H9 (cell line): ENCODE measurements around the gene GOLPH3L. TPM values are rescaled to one million over a fixed set of nuclear protein-coding genes. Genes with fewer than 3 reads are reported as not detected.

ENCODE experiments used
- DNase-seq: peaks from one replicate; pipeline ENCODE4 v3.0.0-alpha.2; 2017
- H2AFZ ChIP-seq: one replicate; pipeline ENCODE4 v1.6.1; 2013; ENCODE audit warnings: mild to moderate bottlenecking, low read length, control low read depth, moderate library complexity
- H2AK5ac ChIP-seq: 2 replicates; pipeline ENCODE4 v1.6.1; 2013; ENCODE audit warnings: low read length, control low read depth, mixed read lengths; ENCODE audit not compliant: insufficient read length
- H2BK120ac ChIP-seq: one replicate; pipeline ENCODE4 v1.6.1; 2013; ENCODE audit warnings: low read depth, mild to moderate bottlenecking, low read length, control low read depth, inconsistent platforms; ENCODE audit not compliant: poor library complexity, severe bottlenecking
- H2BK12ac ChIP-seq: 2 replicates; pipeline ENCODE4 v1.6.1; 2013; ENCODE audit warnings: low read length, control low read depth, mixed read lengths, low read depth; ENCODE audit not compliant: insufficient read length
- H2BK15ac ChIP-seq: 2 replicates; pipeline ENCODE4 v1.6.1; 2013; ENCODE audit warnings: low read depth, low read length, control low read depth
- H2BK20ac ChIP-seq: one replicate; pipeline ENCODE4 v1.6.1; 2013; ENCODE audit warnings: low read depth, mild to moderate bottlenecking, low read length, control low read depth, inconsistent platforms; ENCODE audit not compliant: poor library complexity, severe bottlenecking
- H2BK5ac ChIP-seq: 2 replicates; pipeline ENCODE4 v1.6.1; 2013; ENCODE audit warnings: low read length, control low read depth, mixed read lengths; ENCODE audit not compliant: insufficient read length
- H3K14ac ChIP-seq: 2 replicates; pipeline ENCODE4 v1.6.1; 2013; ENCODE audit warnings: low read length, control low read depth; ENCODE audit not compliant: insufficient read depth
- H3K18ac ChIP-seq: 2 replicates; pipeline ENCODE4 v1.6.1; 2013; ENCODE audit warnings: low read depth, mild to moderate bottlenecking, mixed read lengths, low read length, control low read depth; ENCODE audit not compliant: insufficient read length
- H3K23ac ChIP-seq: 2 replicates; pipeline ENCODE4 v1.6.1; 2013; ENCODE audit warnings: low read length, control low read depth, mixed read lengths, low read depth; ENCODE audit not compliant: insufficient read length
- H3K23me2 ChIP-seq: 2 replicates; pipeline ENCODE4 v1.6.1; 2013; ENCODE audit warnings: low read depth, mild to moderate bottlenecking, mixed read lengths, low read length, control low read depth; ENCODE audit not compliant: insufficient read length, poor library complexity, severe bottlenecking
- H3K27ac ChIP-seq: 2 replicates; pipeline ENCODE4 v1.5.1; 2013; ENCODE audit warnings: low read length, control low read depth, mixed read lengths, low read depth; ENCODE audit not compliant: insufficient read length
- H3K27me3 ChIP-seq: 2 replicates; pipeline ENCODE4 v1.6.1; 2013; ENCODE audit warnings: low read length, control low read depth, inconsistent platforms; ENCODE audit not compliant: insufficient read depth
- H3K4ac ChIP-seq: 2 replicates; pipeline ENCODE4 v1.6.1; 2013; ENCODE audit warnings: low read depth, mild to moderate bottlenecking, control low read depth, inconsistent platforms, low read length, moderate library complexity
- H3K4me1 ChIP-seq: 2 replicates; pipeline ENCODE4 v1.6.1; 2013; ENCODE audit warnings: low read length, control low read depth, inconsistent platforms; ENCODE audit not compliant: insufficient read depth
- H3K4me2 ChIP-seq: 2 replicates; pipeline ENCODE4 v1.6.1; 2013; ENCODE audit warnings: low read length, control low read depth, mixed read lengths; ENCODE audit not compliant: insufficient read length, insufficient read depth
- H3K56ac ChIP-seq: 2 replicates; pipeline ENCODE4 v1.6.1; 2013; ENCODE audit warnings: low read depth, mild to moderate bottlenecking, mixed read lengths, low read length, control low read depth; ENCODE audit not compliant: insufficient read length
- H3K79me1 ChIP-seq: 2 replicates; pipeline ENCODE4 v1.6.1; 2013; ENCODE audit warnings: low read depth, mild to moderate bottlenecking, moderate library complexity, low read length, control low read depth, inconsistent platforms; ENCODE audit not compliant: insufficient read depth, poor library complexity, severe bottlenecking
- H3K79me2 ChIP-seq: 2 replicates; pipeline ENCODE4 v1.6.1; 2013; ENCODE audit warnings: low read length, control low read depth, inconsistent platforms; ENCODE audit not compliant: insufficient read depth
- H3K9ac ChIP-seq: 2 replicates; pipeline ENCODE4 v1.6.1; 2013; ENCODE audit warnings: low read length, control low read depth, mixed read lengths; ENCODE audit not compliant: insufficient read length; ENCODE audit errors: extremely low read depth
- H3K9me3 ChIP-seq: one replicate; pipeline ENCODE4 v1.6.1; 2013; ENCODE audit warnings: low read depth, low read length, inconsistent platforms; ENCODE audit not compliant: control insufficient read depth
- H3T11ph ChIP-seq: one replicate; pipeline ENCODE4 v1.6.1; 2013; ENCODE audit warnings: mild to moderate bottlenecking, low read length, control low read depth, inconsistent platforms
- H4K20me1 ChIP-seq: one replicate; pipeline ENCODE4 v1.6.1; 2013; ENCODE audit not compliant: control insufficient read depth, insufficient read length, insufficient read depth
- H4K5ac ChIP-seq: 2 replicates; pipeline ENCODE4 v1.6.1; 2013; ENCODE audit warnings: low read depth, mild to moderate bottlenecking, mixed read lengths, low read length, control low read depth; ENCODE audit not compliant: insufficient read length
- H4K8ac ChIP-seq: replicated peaks from 2 replicates; pipeline ENCODE4 v1.6.1; 2013; ENCODE audit warnings: low read length, control low read depth, mixed read lengths, low read depth; ENCODE audit not compliant: insufficient read length
- H4K91ac ChIP-seq: 2 replicates; pipeline ENCODE4 v1.6.1; 2013; ENCODE audit warnings: low read depth, mild to moderate bottlenecking, moderate library complexity, mixed read lengths, low read length, control low read depth; ENCODE audit not compliant: insufficient read length
- H3K27ac Mint-ChIP-seq, 3 experiments: 2 replicates in 2 of 3; 3 replicates in 1 of 3; pipeline ENCODE4 v1.8.0; 2020 to 2021; ENCODE audit warnings: mixed read lengths in 3 of 3, mild to moderate bottlenecking in 1 of 3, moderate library complexity in 1 of 3
- H3K27me3 Mint-ChIP-seq: 2 replicates; pipeline ENCODE4 v1.8.0; 2021; ENCODE audit warnings: low read depth, mild to moderate bottlenecking, moderate library complexity, mixed read lengths
- H3K36me3 Mint-ChIP-seq, 3 experiments: 2 replicates in 2 of 3; 3 replicates in 1 of 3; pipeline ENCODE4 v1.8.0; 2020 to 2021; ENCODE audit warnings: low read depth in 3 of 3, mixed read lengths in 3 of 3; ENCODE audit not compliant: insufficient read depth in 1 of 3
- H3K4me1 Mint-ChIP-seq, 2 experiments: 2 replicates each; pipeline ENCODE4 v1.8.0; 2020; ENCODE audit warnings: mixed read lengths in 2 of 2
- H3K4me3 Mint-ChIP-seq, 2 experiments: 2 replicates in 1 of 2; 3 replicates in 1 of 2; pipeline ENCODE4 v1.8.0; 2020 to 2021; ENCODE audit warnings: mild to moderate bottlenecking in 2 of 2, mixed read lengths in 2 of 2, moderate library complexity in 1 of 2
- H3K9me3 Mint-ChIP-seq, 2 experiments: 2 replicates in 1 of 2; 3 replicates in 1 of 2; pipeline ENCODE4 v1.8.0; 2020; ENCODE audit warnings: mild to moderate bottlenecking in 2 of 2, mixed read lengths in 2 of 2, moderate library complexity in 1 of 2
- WGBS: extraction: QIAGEN DNeasy Blood & Tissue Kit; methylation state at CpG from one replicate; pipeline ENCODE4 v1.1.7; 2013; ENCODE audit warnings: missing lambda C conversion rate, low lambda C conversion rate, mixed read lengths; ENCODE audit not compliant: insufficient read length; ENCODE audit errors: extremely low coverage; 5-methylcytosine and 5-hydroxymethylcytosine counted together
- total RNA-seq: library from RNA; stranded (reverse); gene quantifications from 2 replicates; pipeline ENCODE4 v1.2.1, GENCODE V29; 2021
- TF ChIP-seq, protein P1 (sequence below): fragments of 200-600 bp; sonication (generic); conservative IDR thresholded peaks from 3 replicates; pipeline ENCODE4 v1.8.0; 2021; ENCODE audit warnings: antibody characterized with exemption, mild to moderate bottlenecking

GOLPH3L gene
- total RNA-seq, 1 experiment from 2014 or later = 30.5 TPM

- no peak overlapping the region for H3K9ac ChIP-seq
- no peaks in the 10 kb centered on the region for H4K20me1 ChIP-seq
- H3K4me2 ChIP-seq = no peak overlapping the region
- H3K27me3 Mint-ChIP-seq = no peaks in the 10 kb centered on the region
- H3K79me2 ChIP-seq = no peaks in the 10 kb centered on the region
- no peak overlapping the region for H4K91ac ChIP-seq
- H4K5ac ChIP-seq = no peak overlapping the region
- H3K9me3 Mint-ChIP-seq = no peaks in the 10 kb centered on the region
- no peak overlapping the region for H3K23ac ChIP-seq
- no peak overlapping the region for H3K4ac ChIP-seq
- no peak for DNase-seq
- H3K79me1 ChIP-seq = no peaks in the 10 kb centered on the region
- H2AK5ac ChIP-seq = no peak overlapping the region
- no peak overlapping the region for H2BK120ac ChIP-seq
- H3K4me3 Mint-ChIP-seq = no peak overlapping the region
- TF ChIP-seq, protein P1, sequence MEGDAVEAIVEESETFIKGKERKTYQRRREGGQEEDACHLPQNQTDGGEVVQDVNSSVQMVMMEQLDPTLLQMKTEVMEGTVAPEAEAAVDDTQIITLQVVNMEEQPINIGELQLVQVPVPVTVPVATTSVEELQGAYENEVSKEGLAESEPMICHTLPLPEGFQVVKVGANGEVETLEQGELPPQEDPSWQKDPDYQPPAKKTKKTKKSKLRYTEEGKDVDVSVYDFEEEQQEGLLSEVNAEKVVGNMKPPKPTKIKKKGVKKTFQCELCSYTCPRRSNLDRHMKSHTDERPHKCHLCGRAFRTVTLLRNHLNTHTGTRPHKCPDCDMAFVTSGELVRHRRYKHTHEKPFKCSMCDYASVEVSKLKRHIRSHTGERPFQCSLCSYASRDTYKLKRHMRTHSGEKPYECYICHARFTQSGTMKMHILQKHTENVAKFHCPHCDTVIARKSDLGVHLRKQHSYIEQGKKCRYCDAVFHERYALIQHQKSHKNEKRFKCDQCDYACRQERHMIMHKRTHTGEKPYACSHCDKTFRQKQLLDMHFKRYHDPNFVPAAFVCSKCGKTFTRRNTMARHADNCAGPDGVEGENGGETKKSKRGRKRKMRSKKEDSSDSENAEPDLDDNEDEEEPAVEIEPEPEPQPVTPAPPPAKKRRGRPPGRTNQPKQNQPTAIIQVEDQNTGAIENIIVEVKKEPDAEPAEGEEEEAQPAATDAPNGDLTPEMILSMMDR = no peak
- no peaks in the 10 kb centered on the region for H3K27me3 ChIP-seq
- no peak overlapping the region for H3K14ac ChIP-seq
- no peak overlapping the region for H3T11ph ChIP-seq
- H3K27ac Mint-ChIP-seq = no peak overlapping the region
- no peak overlapping the region for H2AFZ ChIP-seq
- no peaks in the 10 kb centered on the region for H3K36me3 Mint-ChIP-seq
- no peak overlapping the region for H2BK15ac ChIP-seq
- H3K18ac ChIP-seq = no peak overlapping the region
- no peaks in the 10 kb centered on the region for H3K23me2 ChIP-seq
- WGBS = no CpG with 5 or more reads among the region's 2 CpGs
- no peaks in the 10 kb centered on the region; the same call in 1 of the 2 replicates for H3K4me1 ChIP-seq
- H3K4me1 Mint-ChIP-seq = peaks cover 5 to 7% of the 10 kb centered on the region in 2 experiments
- H2BK12ac ChIP-seq = no peak overlapping the region
- H2BK5ac ChIP-seq = no peak overlapping the region
- no peak overlapping the region for H2BK20ac ChIP-seq
- no peak overlapping the region for H3K27ac ChIP-seq
- H3K9me3 ChIP-seq = no peaks in the 10 kb centered on the region
- no peak overlapping the region for H3K56ac ChIP-seq
- H4K8ac ChIP-seq = no peak overlapping the region
These were observed 11.6 kb upstream of the GOLPH3L start for GRCh38 chr1:150708595-150708994.
